Endothelial cell of umbilical vein (primary cell): Measurements from ENCODE around the gene CDH23.

Experiments
- EZH2 ChIP-seq: IDR thresholded peaks from 2 replicates; pipeline ENCODE4 v1.6.1; 2012; ENCODE audit warnings: borderline replicate concordance, low read depth, mild to moderate bottlenecking, moderate library complexity, low read length, inconsistent platforms; ENCODE audit not compliant: severe bottlenecking
- JUN ChIP-seq: IDR thresholded peaks from 2 replicates; pipeline ENCODE4 v1.6.1; 2011; ENCODE audit warnings: borderline replicate concordance, low read depth; ENCODE audit not compliant: insufficient read length, insufficient read depth
- MYC ChIP-seq: IDR thresholded peaks from one replicate; pipeline ENCODE4 v1.6.1; 2011; ENCODE audit warnings: mild to moderate bottlenecking, low read depth, low read length
- POLR2A ChIP-seq: IDR thresholded peaks from 2 replicates; pipeline ENCODE4 v1.6.1; 2012; ENCODE audit warnings: low read depth, mild to moderate bottlenecking, control low read depth, low read length
- POLR2AphosphoS5 ChIP-seq: IDR thresholded peaks from 2 replicates; pipeline ENCODE4 v1.6.1; 2012; ENCODE audit warnings: low read depth, mild to moderate bottlenecking, control low read depth, low read length, moderate library complexity; ENCODE audit not compliant: insufficient read depth
- TF ChIP-seq, protein P1 (sequence below), 2 donors: IDR thresholded peaks; 1 replicate in 1 of 2; 2 replicates in 1 of 2; pipeline ENCODE4 v1.5.1; 2011; ENCODE audit warnings: low read length in 2 of 2, mild to moderate bottlenecking in 2 of 2, moderate library complexity in 2 of 2, control low read depth in 1 of 2, inconsistent platforms in 1 of 2, low read depth in 1 of 2; ENCODE audit not compliant: insufficient read depth in 1 of 2; ENCODE audit errors: extremely low read depth in 1 of 2

DNA sequence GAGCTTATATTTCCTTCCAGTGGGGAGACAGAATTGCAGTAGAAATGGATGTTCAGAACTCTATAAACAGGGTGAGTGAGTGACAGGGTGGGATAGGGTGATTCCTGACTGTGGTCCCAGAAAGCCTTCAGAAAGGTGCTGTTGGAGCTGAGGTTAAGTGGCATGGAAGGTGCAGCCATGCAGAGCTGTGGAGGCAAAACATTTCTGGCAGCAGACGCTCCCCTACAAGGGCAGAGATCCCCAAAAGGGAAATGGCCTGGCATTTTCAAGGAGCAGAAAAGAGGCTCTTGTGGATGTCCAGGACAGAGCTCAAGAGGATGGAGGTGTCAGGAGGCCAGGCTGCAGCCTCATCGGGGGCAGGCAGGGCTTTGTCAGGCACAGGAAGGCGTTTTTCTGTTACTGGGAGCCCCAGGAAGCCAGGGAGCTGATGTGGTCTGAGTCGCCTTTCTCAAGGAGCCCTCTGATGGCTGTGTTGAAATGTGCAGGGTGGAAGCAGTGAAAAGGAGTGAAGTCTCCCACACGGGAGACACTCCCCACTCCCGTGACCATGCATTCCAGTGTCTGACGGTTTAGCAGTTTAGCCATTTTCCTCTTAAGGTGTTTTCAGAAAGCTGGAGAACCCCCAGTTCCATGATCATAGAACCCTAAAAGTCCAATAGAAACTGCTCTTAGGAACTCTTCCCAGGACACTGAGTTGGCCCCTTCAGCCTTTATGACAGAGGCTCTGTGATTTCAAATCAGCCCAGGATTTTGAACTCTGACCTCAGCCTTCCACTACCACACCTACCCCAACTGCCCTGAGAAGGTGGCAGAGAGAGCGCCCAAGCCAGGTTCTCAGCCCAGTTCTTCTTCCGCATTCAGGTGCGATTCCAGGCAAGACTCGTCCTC is 226.6 kb downstream of the CDH23 start:
- TF ChIP-seq, protein P1, sequence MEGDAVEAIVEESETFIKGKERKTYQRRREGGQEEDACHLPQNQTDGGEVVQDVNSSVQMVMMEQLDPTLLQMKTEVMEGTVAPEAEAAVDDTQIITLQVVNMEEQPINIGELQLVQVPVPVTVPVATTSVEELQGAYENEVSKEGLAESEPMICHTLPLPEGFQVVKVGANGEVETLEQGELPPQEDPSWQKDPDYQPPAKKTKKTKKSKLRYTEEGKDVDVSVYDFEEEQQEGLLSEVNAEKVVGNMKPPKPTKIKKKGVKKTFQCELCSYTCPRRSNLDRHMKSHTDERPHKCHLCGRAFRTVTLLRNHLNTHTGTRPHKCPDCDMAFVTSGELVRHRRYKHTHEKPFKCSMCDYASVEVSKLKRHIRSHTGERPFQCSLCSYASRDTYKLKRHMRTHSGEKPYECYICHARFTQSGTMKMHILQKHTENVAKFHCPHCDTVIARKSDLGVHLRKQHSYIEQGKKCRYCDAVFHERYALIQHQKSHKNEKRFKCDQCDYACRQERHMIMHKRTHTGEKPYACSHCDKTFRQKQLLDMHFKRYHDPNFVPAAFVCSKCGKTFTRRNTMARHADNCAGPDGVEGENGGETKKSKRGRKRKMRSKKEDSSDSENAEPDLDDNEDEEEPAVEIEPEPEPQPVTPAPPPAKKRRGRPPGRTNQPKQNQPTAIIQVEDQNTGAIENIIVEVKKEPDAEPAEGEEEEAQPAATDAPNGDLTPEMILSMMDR (IDR thresholded peaks at IDR 0.05; ENCODE audit: extremely low read depth in 1 of 2, insufficient read depth in 1 of 2, low read depth in 1 of 2, low read length in 2 of 2): peak in 1 of 2 donors; percentile 3
- TF ChIP-seq POLR2A: no peak
- no peak for TF ChIP-seq EZH2
- TF ChIP-seq MYC: no peak
- TF ChIP-seq POLR2AphosphoS5: no peak
- TF ChIP-seq JUN: no peak
